H1 (cell line): Measurements from ENCODE around the gene SKAP1. TPM values are rescaled to one million over a fixed set of nuclear protein-coding genes. Genes with fewer than 3 reads are reported as not detected.

Source experiments
- CBX8 ChIP-seq: fragments of 300-800, 300-1000 bp; sonication (generic); IDR thresholded peaks from 2 replicates; pipeline ENCODE4 v1.7.1; 2016; ENCODE audit warnings: low read depth, low read length, borderline replicate concordance
- HDAC2 ChIP-seq, 2 experiments: fragments of 300-600 bp in 1 of 2; sonication (generic) in 1 of 2; IDR thresholded peaks; 2 replicates each; pipeline ENCODE4 v1.6.1; 2011 to 2012; ENCODE audit warnings: low read depth in 2 of 2, low read length in 2 of 2, mild to moderate bottlenecking in 2 of 2, moderate library complexity in 2 of 2, borderline replicate concordance in 1 of 2, inconsistent platforms in 1 of 2
- SP1 ChIP-seq: IDR thresholded peaks from 2 replicates; pipeline ENCODE4 v1.6.1; 2011; ENCODE audit warnings: low read depth, low read length
- SP4 ChIP-seq: IDR thresholded peaks from 2 replicates; pipeline ENCODE4 v1.6.1; 2012; ENCODE audit warnings: low read length, inconsistent platforms
- SUZ12 ChIP-seq: fragments of 200-600 bp; sonication (generic); IDR thresholded peaks from 2 replicates; pipeline ENCODE4 v1.6.1; 2012; ENCODE audit warnings: mild to moderate bottlenecking, inconsistent platforms, low read length, moderate library complexity, mixed read lengths
- TEAD4 ChIP-seq: IDR thresholded peaks from 2 replicates; pipeline ENCODE4 v1.6.1; 2012; ENCODE audit warnings: low read depth, low read length, inconsistent platforms, mixed read lengths
- polyA plus RNA-seq, 7 experiments: library from polyadenylated mRNA; depleted of rRNA in 3 of 7; stranded (reverse) in 5 of 7; unstranded in 2 of 7; fragments of >200 nt in 5 of 7; fragments of 200-250 nt in 2 of 7; gene quantifications; 1 replicate in 5 of 7; 2 replicates in 1 of 7; 4 replicates in 1 of 7; pipeline versions ENCODE4 v1.2.1 to v1.2.3, GENCODE V29; 2011 to 2013; ENCODE audit warnings: missing spikeins in 2 of 7, mixed read lengths in 2 of 7
- total RNA-seq: library from RNA; stranded (reverse); fragmentation: NEBNext Ultra II Directional; extraction: Animal tissue kit (Norgen Biotek cat#: 25700); gene quantifications from 2 replicates; pipeline ENCODE4 v1.2.1, GENCODE V29; 2021
- TF ChIP-seq, protein P1 (sequence below): IDR thresholded peaks from 2 replicates; pipeline ENCODE4 v1.6.1; 2012; ENCODE audit warnings: inconsistent platforms

SKAP1 gene
- total and polyA plus RNA-seq, 2 of the 8 experiments (the other 6 are each of a cell fraction or from before 2014, with no cell fraction given) = not detected

DNA sequence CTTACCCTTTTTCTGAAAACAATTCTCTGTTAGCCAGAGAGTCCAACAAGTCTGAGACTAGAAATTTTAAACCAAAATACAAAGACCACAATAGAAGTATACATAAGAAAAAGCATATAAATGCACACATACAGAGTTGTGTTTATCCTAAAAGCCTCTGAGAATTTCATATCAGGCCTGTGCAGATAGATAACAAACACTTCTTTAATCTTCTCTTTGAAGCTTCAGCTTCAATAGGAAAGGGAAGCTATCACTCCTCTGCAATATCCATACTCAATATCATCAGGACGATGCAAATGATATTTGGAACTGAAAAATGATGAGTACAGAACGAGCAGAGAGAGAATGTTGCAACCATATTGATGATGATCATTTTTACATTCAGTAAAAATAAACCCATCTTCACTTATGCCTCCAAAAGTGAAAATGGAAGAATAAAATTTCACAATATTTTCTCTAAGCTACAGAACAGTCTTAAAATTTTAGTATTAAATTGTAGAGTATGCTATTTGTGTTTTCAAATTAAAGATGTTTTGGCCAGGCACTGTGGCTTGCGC, 61.6 kb downstream of the SKAP1 start (continued):
- TF ChIP-seq, protein P1, sequence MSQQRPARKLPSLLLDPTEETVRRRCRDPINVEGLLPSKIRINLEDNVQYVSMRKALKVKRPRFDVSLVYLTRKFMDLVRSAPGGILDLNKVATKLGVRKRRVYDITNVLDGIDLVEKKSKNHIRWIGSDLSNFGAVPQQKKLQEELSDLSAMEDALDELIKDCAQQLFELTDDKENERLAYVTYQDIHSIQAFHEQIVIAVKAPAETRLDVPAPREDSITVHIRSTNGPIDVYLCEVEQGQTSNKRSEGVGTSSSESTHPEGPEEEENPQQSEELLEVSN = no peak
- TF ChIP-seq SP4 = no peak
- TF ChIP-seq CBX8 = no peak
- TF ChIP-seq SP1 = no peak
- TF ChIP-seq SUZ12 = no peak
- no peak for TF ChIP-seq TEAD4
- TF ChIP-seq HDAC2 (IDR thresholded peaks at IDR 0.05; ENCODE audit: borderline replicate concordance in 1 of 2, low read depth in 2 of 2, low read length in 2 of 2) = no peak
- TF ChIP-seq, all 59 proteins: peak for 0
